Measurements from ENCODE around the gene KDM2A. TPM values are rescaled to one million over a fixed set of nuclear protein-coding genes. Genes with fewer than 3 reads are reported as not detected.

The KDM2A gene
- total RNA-seq, 1 donor from 2014 or later, result 97.5 TPM

DNA sequence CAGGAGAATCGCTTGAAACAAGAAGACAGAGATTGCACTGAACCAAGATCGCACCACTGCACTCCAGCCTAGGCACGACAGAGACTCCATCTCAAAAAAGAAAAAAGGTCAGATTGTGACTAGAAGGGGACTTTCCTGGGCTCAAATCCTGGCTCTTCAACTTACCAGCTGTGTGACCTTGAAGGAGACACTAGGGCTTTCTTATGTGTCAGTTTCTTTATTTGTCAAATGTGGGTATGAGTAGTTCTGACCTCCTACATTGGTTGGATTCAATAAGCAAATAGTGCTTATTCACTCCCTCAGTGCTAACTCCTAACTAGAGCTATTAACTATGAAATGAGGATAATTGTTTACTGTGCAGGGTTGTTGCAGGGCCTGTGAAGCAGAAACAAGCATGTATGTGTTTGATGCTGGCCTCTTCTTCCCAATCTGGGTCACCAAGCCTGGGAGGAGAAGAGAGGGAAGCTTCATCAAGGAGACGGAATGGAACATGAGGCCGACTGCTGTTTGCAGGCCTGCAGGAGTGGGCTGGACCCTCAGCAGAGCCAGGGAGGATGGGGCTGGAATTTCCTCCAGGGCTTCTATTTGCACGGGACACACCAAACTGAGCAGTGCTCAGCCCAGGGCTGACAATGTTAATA is 39.9 kb upstream of the KDM2A start:
- Mint-ChIP-seq H3K27ac (peak overlapping the region; percentile 46), H3K27me3 (no peaks in the 10 kb centered on the region)

DNA sequence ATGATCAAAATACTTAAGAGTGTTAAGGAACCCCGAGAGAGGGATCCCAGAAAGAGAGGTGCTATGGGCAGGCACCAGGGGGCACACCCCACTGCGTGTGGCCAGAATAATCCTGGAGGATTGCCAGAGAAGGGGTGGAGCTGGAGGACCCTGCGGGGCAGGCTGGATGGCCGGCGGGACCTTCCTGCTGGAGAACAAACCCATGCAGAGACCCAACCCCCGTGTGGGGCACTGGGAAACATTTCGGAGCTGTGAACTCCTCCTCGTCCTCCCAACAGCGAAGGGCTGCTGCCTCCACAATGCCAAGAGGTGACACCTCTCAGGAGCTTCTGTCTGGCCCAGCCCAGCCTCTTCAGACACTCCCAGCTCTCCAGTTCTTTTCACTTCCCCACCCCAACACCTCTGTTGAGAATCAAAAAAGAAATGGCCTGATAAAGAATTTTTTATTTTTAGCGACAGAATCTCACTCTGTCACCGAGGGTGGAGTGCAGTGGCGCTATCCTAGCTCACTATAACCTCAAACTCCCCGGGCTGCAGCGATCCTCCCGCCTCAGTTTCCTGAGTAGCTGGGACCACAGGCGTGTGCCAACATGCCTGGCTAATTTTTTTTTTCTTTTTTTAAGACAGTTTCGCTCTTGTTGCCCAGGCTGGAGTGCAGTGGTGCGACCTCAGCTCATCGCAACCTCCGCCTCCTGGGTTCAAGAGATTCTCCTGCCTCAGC is 36.8 kb upstream of the KDM2A start:
- Mint-ChIP-seq H3K9me3 (no peaks in the 10 kb centered on the region), H3K4me3 (peak overlapping the region; percentile 3), H3K4me1 (ENCODE audit: unreplicated experiment) (peaks cover 14% of the 10 kb centered on the region), H3K27ac (peak overlapping the region; percentile 41), H3K36me3 (no peaks in the 10 kb centered on the region), H3K27me3 (no peaks in the 10 kb centered on the region)
- no peak for DNase-seq (ENCODE audit: extremely low spot score, unreplicated experiment)
- TF ChIP-seq, protein P1, sequence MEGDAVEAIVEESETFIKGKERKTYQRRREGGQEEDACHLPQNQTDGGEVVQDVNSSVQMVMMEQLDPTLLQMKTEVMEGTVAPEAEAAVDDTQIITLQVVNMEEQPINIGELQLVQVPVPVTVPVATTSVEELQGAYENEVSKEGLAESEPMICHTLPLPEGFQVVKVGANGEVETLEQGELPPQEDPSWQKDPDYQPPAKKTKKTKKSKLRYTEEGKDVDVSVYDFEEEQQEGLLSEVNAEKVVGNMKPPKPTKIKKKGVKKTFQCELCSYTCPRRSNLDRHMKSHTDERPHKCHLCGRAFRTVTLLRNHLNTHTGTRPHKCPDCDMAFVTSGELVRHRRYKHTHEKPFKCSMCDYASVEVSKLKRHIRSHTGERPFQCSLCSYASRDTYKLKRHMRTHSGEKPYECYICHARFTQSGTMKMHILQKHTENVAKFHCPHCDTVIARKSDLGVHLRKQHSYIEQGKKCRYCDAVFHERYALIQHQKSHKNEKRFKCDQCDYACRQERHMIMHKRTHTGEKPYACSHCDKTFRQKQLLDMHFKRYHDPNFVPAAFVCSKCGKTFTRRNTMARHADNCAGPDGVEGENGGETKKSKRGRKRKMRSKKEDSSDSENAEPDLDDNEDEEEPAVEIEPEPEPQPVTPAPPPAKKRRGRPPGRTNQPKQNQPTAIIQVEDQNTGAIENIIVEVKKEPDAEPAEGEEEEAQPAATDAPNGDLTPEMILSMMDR (conservative IDR thresholded peaks at IDR 0.05), result no peak

More for the DNA sequence above, 39.9 kb upstream of the KDM2A start:
- H3K36me3 Mint-ChIP-seq, result no peaks in the 10 kb centered on the region
- peaks cover 20% of the 10 kb centered on the region for H3K4me1 Mint-ChIP-seq (ENCODE audit: unreplicated experiment)
- H3K9me3 Mint-ChIP-seq, result no peaks in the 10 kb centered on the region
- TF ChIP-seq, protein P1 (conservative IDR thresholded peaks at IDR 0.05), result no peak
- peak overlapping the region; percentile 5 for H3K4me3 Mint-ChIP-seq
- DNase-seq (ENCODE audit: extremely low spot score, unreplicated experiment), result no peak

DNA sequence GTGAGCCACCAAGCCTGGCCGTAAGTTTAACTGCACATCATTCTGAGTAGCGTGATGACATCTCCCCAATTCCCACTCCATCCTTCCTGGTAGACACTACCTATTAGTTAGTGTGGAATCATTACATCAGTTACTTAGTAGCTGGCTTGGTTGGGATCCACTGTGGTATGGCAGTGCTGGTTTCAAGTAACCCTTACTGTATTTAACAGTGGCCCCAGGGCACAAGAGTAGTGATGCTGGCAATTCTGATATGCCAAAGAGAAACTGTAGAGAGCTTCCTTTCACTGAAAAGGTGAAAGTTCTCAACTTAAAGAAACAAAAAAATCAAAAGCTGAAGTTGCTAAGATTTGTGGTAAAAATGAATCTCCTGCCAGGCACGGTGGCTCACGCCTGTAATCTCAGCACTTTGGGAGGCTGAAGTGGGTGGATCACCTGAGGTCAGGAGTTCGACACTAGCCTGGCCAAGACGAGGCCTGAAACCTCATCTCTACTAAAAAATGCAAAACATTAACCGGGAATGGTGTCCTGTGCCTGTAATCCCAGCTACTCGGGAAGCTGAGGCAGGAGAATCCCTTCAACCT is 35.2 kb upstream of the KDM2A start:
- Mint-ChIP-seq H3K27me3 (no peaks in the 10 kb centered on the region), H3K4me3 (no peak overlapping the region), H3K27ac (peak overlapping the region; percentile 26), H3K36me3 (no peaks in the 10 kb centered on the region), H3K4me1 (ENCODE audit: unreplicated experiment) (peaks cover 14% of the 10 kb centered on the region), H3K9me3 (no peaks in the 10 kb centered on the region)
- TF ChIP-seq, protein P1 (conservative IDR thresholded peaks at IDR 0.05), result no peak
- DNase-seq (ENCODE audit: extremely low spot score, unreplicated experiment), result no peak

DNA sequence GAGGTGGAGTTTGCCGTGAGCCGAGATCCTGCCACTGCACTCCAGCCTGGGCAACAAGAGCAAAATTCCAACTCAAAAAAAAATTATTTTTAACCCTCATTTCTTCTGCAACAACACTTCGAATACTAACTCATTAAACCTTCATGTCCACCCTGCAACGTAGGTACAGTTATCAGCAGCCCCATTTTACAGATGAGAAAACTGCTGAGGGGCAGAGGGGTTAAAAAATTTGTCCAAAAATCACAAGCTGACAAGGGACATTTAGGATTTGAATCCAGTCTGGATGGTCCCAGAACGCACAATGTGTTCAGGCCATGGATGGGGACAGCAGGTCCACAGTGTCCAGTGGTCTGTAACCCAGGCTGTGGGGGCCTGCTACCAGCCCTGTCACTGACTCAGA is 33.4 kb upstream of the KDM2A start:
- Mint-ChIP-seq H3K9me3 (no peaks in the 10 kb centered on the region), H3K4me1 (ENCODE audit: unreplicated experiment) (peaks cover 10% of the 10 kb centered on the region), H3K36me3 (no peaks in the 10 kb centered on the region), H3K27ac (no peak overlapping the region), H3K27me3 (no peaks in the 10 kb centered on the region), H3K4me3 (no peak overlapping the region)
- TF ChIP-seq, protein P1 (conservative IDR thresholded peaks at IDR 0.05), result no peak
- no peak for DNase-seq (ENCODE audit: extremely low spot score, unreplicated experiment)

DNA sequence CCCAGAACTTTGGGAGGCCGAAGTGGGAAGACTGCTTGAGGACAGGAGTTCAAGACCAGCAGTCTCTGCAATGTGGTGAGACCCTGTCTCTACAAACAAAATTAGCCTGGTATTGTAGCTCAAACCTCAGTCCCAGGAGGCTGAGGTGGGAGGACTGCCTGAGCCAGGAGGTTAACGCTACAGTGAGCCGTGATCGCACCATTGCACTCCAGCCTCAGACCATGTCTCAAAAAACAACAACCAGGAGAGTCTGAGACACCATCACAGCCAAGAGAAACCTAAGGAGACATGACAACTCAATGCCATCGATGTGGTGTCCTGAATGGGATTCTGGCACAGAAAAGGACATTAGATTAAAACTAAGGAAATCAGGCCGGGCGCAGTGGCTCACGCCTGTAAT is 28.3 kb upstream of the KDM2A start:
- Mint-ChIP-seq H3K27me3 (no peaks in the 10 kb centered on the region), H3K9me3 (no peaks in the 10 kb centered on the region), H3K4me3 (no peak overlapping the region), H3K27ac (no peak overlapping the region), H3K4me1 (ENCODE audit: unreplicated experiment) (no peaks in the 10 kb centered on the region), H3K36me3 (no peaks in the 10 kb centered on the region)
- TF ChIP-seq, protein P1 (conservative IDR thresholded peaks at IDR 0.05), result no peak
- no peak for DNase-seq (ENCODE audit: extremely low spot score, unreplicated experiment)
